ENCODE results near the gene PTH2R. TPM values are rescaled to one million over a fixed set of nuclear protein-coding genes. Genes with fewer than 3 reads are reported as not detected.

PTH2R gene
- total RNA-seq, 1 experiment from 2014 or later, result not detected

GRCh38 chr2:208369091-208369490 lies 37.5 kb upstream of the PTH2R start:
- DNase-seq (ENCODE audit: low spot score), result no peak
- ChIA-PET CTCF (no interaction called here), POLR2A (ENCODE audit: low non-redundant PET) (no interaction called here)
- TF ChIP-seq EZH2 (IDR thresholded peaks at IDR 0.05; ENCODE audit: borderline replicate concordance, low read depth, low read length, poor library complexity, severe bottlenecking), result no peak
- TF ChIP-seq, protein P1, sequence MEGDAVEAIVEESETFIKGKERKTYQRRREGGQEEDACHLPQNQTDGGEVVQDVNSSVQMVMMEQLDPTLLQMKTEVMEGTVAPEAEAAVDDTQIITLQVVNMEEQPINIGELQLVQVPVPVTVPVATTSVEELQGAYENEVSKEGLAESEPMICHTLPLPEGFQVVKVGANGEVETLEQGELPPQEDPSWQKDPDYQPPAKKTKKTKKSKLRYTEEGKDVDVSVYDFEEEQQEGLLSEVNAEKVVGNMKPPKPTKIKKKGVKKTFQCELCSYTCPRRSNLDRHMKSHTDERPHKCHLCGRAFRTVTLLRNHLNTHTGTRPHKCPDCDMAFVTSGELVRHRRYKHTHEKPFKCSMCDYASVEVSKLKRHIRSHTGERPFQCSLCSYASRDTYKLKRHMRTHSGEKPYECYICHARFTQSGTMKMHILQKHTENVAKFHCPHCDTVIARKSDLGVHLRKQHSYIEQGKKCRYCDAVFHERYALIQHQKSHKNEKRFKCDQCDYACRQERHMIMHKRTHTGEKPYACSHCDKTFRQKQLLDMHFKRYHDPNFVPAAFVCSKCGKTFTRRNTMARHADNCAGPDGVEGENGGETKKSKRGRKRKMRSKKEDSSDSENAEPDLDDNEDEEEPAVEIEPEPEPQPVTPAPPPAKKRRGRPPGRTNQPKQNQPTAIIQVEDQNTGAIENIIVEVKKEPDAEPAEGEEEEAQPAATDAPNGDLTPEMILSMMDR (conservative IDR thresholded peaks at IDR 0.05; ENCODE audit: low read depth, low read length), result no peak
- Histone ChIP-seq H3K36me3 (ENCODE audit: insufficient read depth, low read length, poor library complexity, severe bottlenecking) (no peaks in the 10 kb centered on the region), H3K9me3 (ENCODE audit: low read depth, low read length, poor library complexity, severe bottlenecking) (no peaks in the 10 kb centered on the region), H3K4me3 (ENCODE audit: low read depth, low read length, poor library complexity, severe bottlenecking) (no peak overlapping the region), H3K27ac (ENCODE audit: low read depth, low read length, poor library complexity, severe bottlenecking) (no peak overlapping the region), H3K4me1 (ENCODE audit: insufficient read depth, low read length, poor library complexity, severe bottlenecking) (no peaks in the 10 kb centered on the region), H3K27me3 (replicated peaks; ENCODE audit: insufficient read depth, low read depth, low read length, poor library complexity) (no peaks in the 10 kb centered on the region)
- no TSS peak for BruUV-seq (replicated peaks)
- intact Hi-C loops (cut with micrococcal nuclease; ENCODE audit: unreplicated experiment), result no loop called here

DNA sequence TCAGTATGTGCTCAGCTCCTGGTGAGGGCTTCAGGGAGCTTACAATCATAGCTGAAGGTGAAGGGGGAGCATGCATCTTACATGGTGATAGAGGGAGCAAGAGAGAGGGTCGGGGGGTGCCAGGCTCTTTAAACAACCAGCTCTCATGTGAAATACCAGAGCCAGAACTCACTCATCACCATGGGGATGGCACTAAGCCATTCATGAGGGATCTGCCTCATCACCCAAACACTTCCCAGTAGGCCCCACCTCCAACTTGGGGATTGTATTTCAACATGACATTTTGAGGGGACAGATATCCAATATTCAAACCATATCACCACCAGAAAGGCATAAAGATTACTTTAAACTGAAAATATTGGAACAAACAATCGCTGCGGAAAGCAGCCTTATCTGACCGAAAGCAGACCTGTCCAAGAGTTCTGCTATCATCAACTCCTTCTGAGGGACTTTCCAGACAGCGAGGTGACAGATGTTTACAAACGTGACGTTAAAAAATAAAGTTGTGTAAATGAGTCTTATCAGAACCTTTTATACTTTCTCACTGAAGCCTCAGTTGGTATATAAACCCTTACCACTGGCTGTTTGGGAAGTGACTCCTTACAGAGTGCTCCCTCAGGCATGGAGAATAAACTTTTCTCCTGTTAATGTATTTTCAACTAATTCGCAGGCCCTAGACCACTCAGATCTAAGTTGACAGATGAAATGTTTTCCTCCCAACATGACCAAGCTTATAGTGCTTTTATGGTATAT lies 35.5 kb upstream of the PTH2R start:
- Histone ChIP-seq H3K27me3 (replicated peaks; ENCODE audit: insufficient read depth, low read depth, low read length, poor library complexity) (peaks cover 2% of the 10 kb centered on the region), H3K36me3 (ENCODE audit: insufficient read depth, low read length, poor library complexity, severe bottlenecking) (no peaks in the 10 kb centered on the region), H3K4me1 (ENCODE audit: insufficient read depth, low read length, poor library complexity, severe bottlenecking) (no peaks in the 10 kb centered on the region), H3K9me3 (ENCODE audit: low read depth, low read length, poor library complexity, severe bottlenecking) (no peaks in the 10 kb centered on the region), H3K27ac (ENCODE audit: low read depth, low read length, poor library complexity, severe bottlenecking) (no peak overlapping the region), H3K4me3 (ENCODE audit: low read depth, low read length, poor library complexity, severe bottlenecking) (no peak overlapping the region)
- no TSS peak for BruUV-seq (replicated peaks)
- no peak for DNase-seq (ENCODE audit: low spot score)
- intact Hi-C loops (cut with micrococcal nuclease; ENCODE audit: unreplicated experiment), result no loop called here
- ChIA-PET POLR2A (ENCODE audit: low non-redundant PET) (no interaction called here), CTCF (no interaction called here)
- TF ChIP-seq, protein P1 (conservative IDR thresholded peaks at IDR 0.05; ENCODE audit: low read depth, low read length), result no peak
- TF ChIP-seq EZH2 (IDR thresholded peaks at IDR 0.05; ENCODE audit: borderline replicate concordance, low read depth, low read length, poor library complexity, severe bottlenecking), result no peak

DNA sequence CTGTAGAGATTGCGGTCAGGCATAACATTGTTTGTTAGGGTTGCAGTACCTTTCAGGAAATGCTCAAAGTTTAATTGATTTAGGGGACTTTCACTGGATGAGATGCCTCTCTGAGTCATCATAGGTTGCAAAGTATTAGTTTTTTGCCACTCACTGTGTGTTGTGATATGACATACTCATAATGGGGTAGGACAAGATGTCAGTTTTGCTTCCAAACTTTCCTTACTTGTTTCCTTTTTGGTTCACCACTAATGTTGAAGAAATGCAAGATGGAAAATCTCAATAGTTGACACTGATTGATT lies 35.0 kb upstream of the PTH2R start:
- Histone ChIP-seq H3K36me3 (ENCODE audit: insufficient read depth, low read length, poor library complexity, severe bottlenecking) (no peaks in the 10 kb centered on the region), H3K27ac (ENCODE audit: low read depth, low read length, poor library complexity, severe bottlenecking) (no peak overlapping the region), H3K4me3 (ENCODE audit: low read depth, low read length, poor library complexity, severe bottlenecking) (no peak overlapping the region), H3K4me1 (ENCODE audit: insufficient read depth, low read length, poor library complexity, severe bottlenecking) (no peaks in the 10 kb centered on the region), H3K9me3 (ENCODE audit: low read depth, low read length, poor library complexity, severe bottlenecking) (no peaks in the 10 kb centered on the region), H3K27me3 (replicated peaks; ENCODE audit: insufficient read depth, low read depth, low read length, poor library complexity) (peaks cover 5% of the 10 kb centered on the region)
- ChIA-PET POLR2A (ENCODE audit: low non-redundant PET) (interaction anchor here (0.7 kb wide), 1 partner anchor 270 kb away, joined by 3 read pairs; no protein-coding TSS in a partner anchor), CTCF (no interaction called here)
- TF ChIP-seq, protein P1 (conservative IDR thresholded peaks at IDR 0.05; ENCODE audit: low read depth, low read length), result no peak
- no peak for TF ChIP-seq EZH2 (IDR thresholded peaks at IDR 0.05; ENCODE audit: borderline replicate concordance, low read depth, low read length, poor library complexity, severe bottlenecking)
- no peak for DNase-seq (ENCODE audit: low spot score)
- no TSS peak for BruUV-seq (replicated peaks)
- intact Hi-C loops (cut with micrococcal nuclease; ENCODE audit: unreplicated experiment), result no loop called here
